ENCODE measurements around the gene GATB. TPM values are rescaled to one million over a fixed set of nuclear protein-coding genes. Genes with fewer than 3 reads are reported as not detected.

Gene GATB
- total RNA-seq, 1 experiment from 2014 or later, result 21.2 TPM

DNA sequence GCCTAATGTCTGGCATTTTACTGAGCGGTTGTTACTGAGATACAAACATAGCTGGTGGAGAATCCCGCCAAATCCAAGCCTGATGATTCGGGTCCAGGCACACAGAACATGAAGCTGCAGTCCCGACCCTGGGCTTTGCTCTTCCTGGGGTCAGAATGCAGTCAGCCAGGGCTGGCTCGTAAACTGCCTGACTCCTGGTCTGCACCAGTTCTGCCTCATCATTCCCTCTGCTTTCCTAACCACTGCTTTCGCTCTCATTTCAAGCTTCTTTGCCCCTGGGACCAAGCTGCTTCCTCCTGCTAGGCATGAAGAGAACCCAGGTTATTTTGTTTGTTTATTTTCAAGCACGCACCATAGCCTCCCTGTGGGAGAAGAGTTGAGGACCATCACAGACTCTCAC, 39.3 kb downstream of the GATB start:
- Mint-ChIP-seq H3K9me3 (no peaks in the 10 kb centered on the region), H3K36me3 (ENCODE audit: insufficient read depth in 1 of 3, low read depth in 3 of 3) (peaks cover 0 to 3% (median 0%) of the 10 kb centered on the region in 3 experiments; a peak in 1 of 7 replicates), H3K4me1 (peaks cover 14% of the 10 kb centered on the region in 2 experiments), H3K27ac (no peak overlapping the region; a peak in 1 of 7 replicates), H3K4me3 (no peak overlapping the region), H3K27me3 (ENCODE audit: low read depth) (no peaks in the 10 kb centered on the region)
- Histone ChIP-seq H3K79me2 (ENCODE audit: insufficient read depth, low read length) (no peaks in the 10 kb centered on the region), H2BK12ac (ENCODE audit: insufficient read length, low read depth, low read length) (no peak overlapping the region), H3K14ac (ENCODE audit: insufficient read depth, low read length) (no peak overlapping the region), H3T11ph (ENCODE audit: low read length) (no peak overlapping the region), H2BK20ac (ENCODE audit: low read depth, low read length, poor library complexity, severe bottlenecking) (no peak overlapping the region), H3K23me2 (ENCODE audit: insufficient read length, low read depth, low read length, poor library complexity, severe bottlenecking) (no peaks in the 10 kb centered on the region), H2BK120ac (ENCODE audit: low read depth, low read length, poor library complexity, severe bottlenecking) (no peak overlapping the region), H3K9ac (ENCODE audit: extremely low read depth, insufficient read length, low read length) (no peak overlapping the region), H3K79me1 (ENCODE audit: insufficient read depth, low read depth, low read length, poor library complexity, severe bottlenecking) (no peaks in the 10 kb centered on the region), H4K91ac (ENCODE audit: insufficient read length, low read depth, low read length) (no peak overlapping the region), H4K8ac (replicated peaks; ENCODE audit: insufficient read length, low read depth, low read length) (no peak overlapping the region), H2BK5ac (ENCODE audit: insufficient read length, low read length) (no peak overlapping the region), H3K4me2 (ENCODE audit: insufficient read depth, insufficient read length, low read length) (no peak overlapping the region), H3K27me3 (ENCODE audit: insufficient read depth, low read length) (no peaks in the 10 kb centered on the region), H4K5ac (ENCODE audit: insufficient read length, low read depth, low read length) (no peak overlapping the region), H2AFZ (ENCODE audit: low read length) (no peak overlapping the region), H3K23ac (ENCODE audit: insufficient read length, low read depth, low read length) (no peak overlapping the region), H3K18ac (ENCODE audit: insufficient read length, low read depth, low read length) (no peak overlapping the region), H3K4ac (ENCODE audit: low read depth, low read length) (no peak overlapping the region), H3K9me3 (ENCODE audit: control insufficient read depth, low read depth, low read length) (no peaks in the 10 kb centered on the region), H2BK15ac (ENCODE audit: low read depth, low read length) (no peak overlapping the region), H3K4me1 (ENCODE audit: insufficient read depth, low read length) (no peaks in the 10 kb centered on the region), H4K20me1 (ENCODE audit: control insufficient read depth, insufficient read depth, insufficient read length) (no peaks in the 10 kb centered on the region), H3K27ac (ENCODE audit: insufficient read length, low read depth, low read length) (no peak overlapping the region), H2AK5ac (ENCODE audit: insufficient read length, low read length) (no peak overlapping the region), H3K56ac (ENCODE audit: insufficient read length, low read depth, low read length) (no peak overlapping the region)
- WGBS (ENCODE audit: extremely low coverage, insufficient read length, low lambda C conversion rate), result no CpG with 5 or more reads among the region's 7 CpGs
- TF ChIP-seq, protein P1, sequence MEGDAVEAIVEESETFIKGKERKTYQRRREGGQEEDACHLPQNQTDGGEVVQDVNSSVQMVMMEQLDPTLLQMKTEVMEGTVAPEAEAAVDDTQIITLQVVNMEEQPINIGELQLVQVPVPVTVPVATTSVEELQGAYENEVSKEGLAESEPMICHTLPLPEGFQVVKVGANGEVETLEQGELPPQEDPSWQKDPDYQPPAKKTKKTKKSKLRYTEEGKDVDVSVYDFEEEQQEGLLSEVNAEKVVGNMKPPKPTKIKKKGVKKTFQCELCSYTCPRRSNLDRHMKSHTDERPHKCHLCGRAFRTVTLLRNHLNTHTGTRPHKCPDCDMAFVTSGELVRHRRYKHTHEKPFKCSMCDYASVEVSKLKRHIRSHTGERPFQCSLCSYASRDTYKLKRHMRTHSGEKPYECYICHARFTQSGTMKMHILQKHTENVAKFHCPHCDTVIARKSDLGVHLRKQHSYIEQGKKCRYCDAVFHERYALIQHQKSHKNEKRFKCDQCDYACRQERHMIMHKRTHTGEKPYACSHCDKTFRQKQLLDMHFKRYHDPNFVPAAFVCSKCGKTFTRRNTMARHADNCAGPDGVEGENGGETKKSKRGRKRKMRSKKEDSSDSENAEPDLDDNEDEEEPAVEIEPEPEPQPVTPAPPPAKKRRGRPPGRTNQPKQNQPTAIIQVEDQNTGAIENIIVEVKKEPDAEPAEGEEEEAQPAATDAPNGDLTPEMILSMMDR (conservative IDR thresholded peaks at IDR 0.05), result no peak
- no peak for DNase-seq

Measured in H9 (cell line).